ENCODE data around the gene ZMIZ2.

GRCh38 chr7:44713680-44714335 is 34.8 kb upstream of the ZMIZ2 start:
- TF ChIP-seq POLR2A (IDR thresholded peaks at IDR 0.05; ENCODE audit: borderline replicate concordance, extremely low read depth, insufficient read depth, insufficient read length) (no peak), CTCF (IDR thresholded peaks at IDR 0.05 in 2 of 3, conservative IDR thresholded peaks at IDR 0.05 in 1 of 3; ENCODE audit: borderline replicate concordance in 1 of 3, insufficient read depth in 1 of 3, low read depth in 2 of 3, low read length in 2 of 3) (no peak), YY1 (IDR thresholded peaks at IDR 0.05; ENCODE audit: extremely low read depth, insufficient replicate concordance, low read depth, low read length) (no peak), REST (IDR thresholded peaks at IDR 0.05; ENCODE audit: low read depth) (no peak)

Data from HCT116 (cell line).